Stimulated activated CD8-positive, alpha-beta memory T cell treated with anti-CD3 and anti-CD28 coated beads, Interleukin-15, amount 100 ng/mL, for 48 hours (primary cell): ENCODE measurements around the gene BCL3.
A peak's percentile ranks its signal among the peaks of the same experiment; 100 is the strongest.
"Not testable (repeated sequence)": the region's sequence is repeated elsewhere in the genome, so short reads cannot be mapped to it uniquely, and the experiment has no call there.

ENCODE experiments used
- DNase-seq, 2 donors: peaks; one replicate each; pipeline ENCODE4 v3.0.0-alpha.2; 2020; ENCODE audit warnings: low read depth in 2 of 2

Gene BCL3

GRCh38 chr19:44720945-44721344 lies 27.6 kb upstream of the BCL3 start:
- DNase-seq: no peak

GRCh38 chr19:44721369-44721768 lies 27.1 kb upstream of the BCL3 start:
- DNase-seq: not testable (repeated sequence)

GRCh38 chr19:44722131-44723121 lies 26.1 kb upstream of the BCL3 start:
- peak in 1 of 2 donors; percentile 17 for DNase-seq

GRCh38 chr19:44723299-44723951 lies 25.1 kb upstream of the BCL3 start:
- no peak for DNase-seq

- DNase-seq: peak; percentile 62 to 66
Measured at GRCh38 chr19:44723952-44724319, 24.6 kb upstream of the BCL3 start.

- DNase-seq: no peak
Measured at GRCh38 chr19:44725251-44725650, 23.3 kb upstream of the BCL3 start.

GRCh38 chr19:44725684-44726083 lies 22.8 kb upstream of the BCL3 start:
- DNase-seq: no peak

- DNase-seq: no peak
Measured at GRCh38 chr19:44726465-44726864, 22.0 kb upstream of the BCL3 start.

- no peak for DNase-seq
Measured at GRCh38 chr19:44728178-44728577, 20.3 kb upstream of the BCL3 start.

GRCh38 chr19:44729516-44730033 lies 18.9 kb upstream of the BCL3 start:
- no peak for DNase-seq

- no peak for DNase-seq
Measured at GRCh38 chr19:44731081-44731480, 17.4 kb upstream of the BCL3 start.

GRCh38 chr19:44731622-44732021 lies 16.9 kb upstream of the BCL3 start:
- DNase-seq: no peak

GRCh38 chr19:44732235-44733014 lies 16.1 kb upstream of the BCL3 start:
- DNase-seq: no peak

- no peak for DNase-seq
Measured at GRCh38 chr19:44734357-44734756, 14.2 kb upstream of the BCL3 start.

- no peak for DNase-seq
Measured at GRCh38 chr19:44735011-44735410, 13.5 kb upstream of the BCL3 start.

GRCh38 chr19:44737238-44738071 lies 11.1 kb upstream of the BCL3 start:
- DNase-seq: no peak

GRCh38 chr19:44738136-44738535 lies 10.4 kb upstream of the BCL3 start:
- no peak for DNase-seq

GRCh38 chr19:44738603-44739558 lies 9.6 kb upstream of the BCL3 start:
- no peak for DNase-seq

GRCh38 chr19:44740351-44740824 lies 8.1 kb upstream of the BCL3 start:
- no peak for DNase-seq

GRCh38 chr19:44741258-44741731 lies 7.2 kb upstream of the BCL3 start:
- DNase-seq: no peak
